Activated CD4-positive, alpha-beta T cell treated with anti-CD3 and anti-CD28 coated beads, Interleukin-2, amount 50 U/mL, for 4 hours (primary cell): ENCODE measurements around the gene ZBTB38.

Experiments
- DNase-seq, 2 experiments: peaks; one replicate each; pipeline ENCODE4 v3.0.0-alpha.2; 2020

The ZBTB38 gene

DNA sequence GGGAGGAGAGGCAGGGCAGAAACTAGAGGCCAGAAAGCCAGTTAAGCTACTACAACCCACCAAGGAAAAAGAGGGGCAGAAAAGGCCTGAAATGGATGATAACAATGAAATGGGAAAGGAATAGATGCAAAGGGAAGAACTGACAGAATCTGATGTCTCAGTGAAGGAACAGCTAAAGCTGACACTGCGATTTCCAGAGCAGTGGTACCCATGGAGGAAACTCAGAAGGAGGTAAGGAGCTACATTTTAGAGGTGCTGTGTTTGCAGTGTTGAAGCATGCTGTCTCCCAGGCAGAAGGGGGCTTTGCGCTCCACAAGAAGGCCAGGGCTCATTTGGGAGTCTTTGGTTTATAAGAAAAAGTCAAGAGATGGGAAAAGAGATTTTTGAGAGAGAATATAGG lies 38.0 kb downstream of the ZBTB38 start:
- DNase-seq: no peak

DNA sequence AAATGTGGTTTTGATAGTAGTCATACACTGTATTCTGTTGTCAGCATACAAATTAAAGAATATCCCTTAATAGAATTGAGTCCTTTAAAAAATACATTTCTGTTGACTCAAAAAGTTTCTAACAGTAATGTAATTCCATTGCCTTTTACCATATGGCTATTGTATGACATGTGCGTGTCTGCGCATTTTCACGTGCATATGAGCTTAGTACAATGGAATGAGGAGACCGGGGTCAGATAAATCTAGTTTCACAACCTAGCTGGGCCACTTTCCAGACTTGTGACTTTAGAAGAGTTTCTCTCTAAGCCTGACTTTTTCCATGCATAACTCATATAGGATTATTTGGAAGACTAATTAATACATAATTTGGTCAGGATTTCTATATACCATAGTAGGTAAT lies 38.7 kb downstream of the ZBTB38 start:
- no peak for DNase-seq

DNA sequence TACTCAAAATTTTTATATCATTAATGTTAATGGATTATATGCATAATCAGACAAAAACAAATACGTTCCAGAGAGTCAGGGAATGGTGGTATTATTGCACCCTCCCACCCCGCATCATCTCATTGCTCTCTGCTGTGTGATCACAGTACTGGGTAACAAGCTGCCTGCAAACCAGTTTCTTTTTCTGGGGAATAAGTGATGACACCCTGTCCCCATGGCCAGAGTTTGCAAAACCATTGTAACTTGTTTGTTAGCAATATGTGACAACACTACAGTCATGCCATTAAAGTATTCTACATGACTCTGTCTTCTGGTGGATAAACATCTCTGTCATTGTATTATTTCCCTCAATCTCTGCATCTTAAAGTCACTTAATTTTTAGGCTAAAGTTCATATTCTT lies 39.5 kb downstream of the ZBTB38 start:
- no peak for DNase-seq

DNA sequence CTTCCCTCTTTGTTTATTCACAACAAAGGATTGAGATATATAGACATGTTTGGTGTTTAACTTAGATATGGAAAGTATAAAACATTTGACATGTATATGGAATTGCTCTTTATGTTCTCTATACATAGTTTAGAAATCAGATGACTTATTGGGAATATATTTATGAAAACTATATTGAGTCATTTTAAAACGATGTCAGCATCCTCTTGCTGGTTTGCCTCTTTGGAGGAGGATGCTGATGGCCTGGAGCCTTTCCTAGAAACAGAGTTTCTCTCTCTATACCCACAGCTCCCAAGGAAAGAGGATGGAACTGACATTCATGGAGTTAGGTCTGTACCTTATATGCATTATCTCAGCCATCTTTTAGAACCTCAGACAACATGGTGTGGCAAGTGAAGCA lies 40.3 kb downstream of the ZBTB38 start:
- DNase-seq: no peak

DNA sequence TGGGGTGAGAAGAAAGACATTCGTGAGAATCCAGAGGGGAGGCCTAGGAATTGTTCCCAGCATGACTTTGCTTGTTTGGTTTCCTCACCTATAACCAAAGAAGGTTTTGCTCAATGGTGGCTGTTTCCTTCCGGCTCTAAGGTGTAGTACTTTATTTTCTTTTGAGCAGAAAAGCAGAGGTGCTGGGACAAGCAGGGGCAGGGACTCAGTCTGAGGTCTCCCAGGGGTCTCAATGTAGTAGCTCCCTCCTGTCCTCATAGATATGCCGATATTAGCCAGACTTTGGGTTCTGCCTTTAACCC lies 41.6 kb downstream of the ZBTB38 start:
- DNase-seq: no peak

DNA sequence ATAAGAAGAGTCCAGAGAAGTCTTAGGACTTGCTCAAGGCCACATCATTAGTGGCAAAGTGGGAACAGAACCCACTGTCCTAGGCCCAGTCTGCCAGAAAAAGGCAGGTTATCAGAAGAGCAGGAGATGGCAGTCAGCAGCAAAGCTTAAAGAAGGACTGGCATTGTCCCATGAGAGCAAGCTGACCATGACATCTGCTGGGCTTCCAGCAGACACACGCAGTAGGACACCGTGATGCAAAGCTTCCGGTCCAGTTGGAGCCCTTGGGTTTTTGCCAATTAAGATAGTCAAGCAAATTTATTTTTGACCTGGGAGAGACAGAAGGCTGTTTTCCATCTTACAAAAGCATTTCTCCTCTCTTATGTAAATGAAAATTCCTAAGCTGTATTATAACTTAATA lies 42.1 kb downstream of the ZBTB38 start:
- DNase-seq: no peak

DNA sequence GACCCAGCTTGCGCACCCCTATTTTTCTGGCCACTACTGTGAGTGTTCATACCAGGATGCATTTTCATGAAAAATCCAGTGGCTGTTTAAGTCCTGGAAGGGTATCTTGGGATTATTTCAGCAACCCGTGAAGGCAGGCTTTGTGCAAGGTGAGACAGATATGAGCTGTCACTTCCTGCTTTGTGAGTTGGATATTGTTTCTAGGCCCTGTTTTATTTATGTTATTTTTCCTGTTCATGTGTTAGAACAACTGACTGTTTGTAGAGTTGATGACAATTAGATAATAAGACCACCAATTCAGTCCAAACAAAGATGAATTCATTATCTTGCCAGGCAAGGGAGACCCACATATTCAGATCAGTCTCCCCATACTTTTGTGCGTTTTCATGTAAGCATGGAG lies 42.5 kb downstream of the ZBTB38 start:
- no peak for DNase-seq

DNA sequence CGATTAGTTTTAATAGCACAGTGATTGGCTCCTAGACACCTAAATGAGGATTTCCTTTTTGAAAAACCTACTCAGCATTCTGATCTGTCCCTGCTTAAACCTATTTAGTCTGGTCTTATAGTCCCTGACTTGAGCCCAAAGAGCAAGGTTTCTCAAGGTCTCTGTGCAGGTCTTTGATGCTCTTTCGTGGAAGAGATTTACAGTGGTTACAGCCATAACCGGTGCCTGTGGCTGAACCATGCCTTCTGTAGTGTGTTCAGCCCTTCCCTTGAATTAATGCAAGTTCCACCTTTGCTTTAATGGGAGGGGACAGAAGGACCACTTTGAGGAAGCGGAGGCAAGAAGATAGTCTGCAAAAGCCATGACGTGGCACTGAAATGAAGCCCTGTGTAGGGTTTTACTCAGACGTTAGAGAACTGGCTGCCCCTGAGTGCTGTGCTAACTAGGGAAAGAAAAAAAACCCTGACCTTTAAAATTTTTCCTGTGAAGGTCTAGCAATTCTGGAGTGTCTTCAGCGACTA lies 43.0 kb downstream of the ZBTB38 start:
- DNase-seq: peak in 1 of 2 experiments; percentile 22

DNA sequence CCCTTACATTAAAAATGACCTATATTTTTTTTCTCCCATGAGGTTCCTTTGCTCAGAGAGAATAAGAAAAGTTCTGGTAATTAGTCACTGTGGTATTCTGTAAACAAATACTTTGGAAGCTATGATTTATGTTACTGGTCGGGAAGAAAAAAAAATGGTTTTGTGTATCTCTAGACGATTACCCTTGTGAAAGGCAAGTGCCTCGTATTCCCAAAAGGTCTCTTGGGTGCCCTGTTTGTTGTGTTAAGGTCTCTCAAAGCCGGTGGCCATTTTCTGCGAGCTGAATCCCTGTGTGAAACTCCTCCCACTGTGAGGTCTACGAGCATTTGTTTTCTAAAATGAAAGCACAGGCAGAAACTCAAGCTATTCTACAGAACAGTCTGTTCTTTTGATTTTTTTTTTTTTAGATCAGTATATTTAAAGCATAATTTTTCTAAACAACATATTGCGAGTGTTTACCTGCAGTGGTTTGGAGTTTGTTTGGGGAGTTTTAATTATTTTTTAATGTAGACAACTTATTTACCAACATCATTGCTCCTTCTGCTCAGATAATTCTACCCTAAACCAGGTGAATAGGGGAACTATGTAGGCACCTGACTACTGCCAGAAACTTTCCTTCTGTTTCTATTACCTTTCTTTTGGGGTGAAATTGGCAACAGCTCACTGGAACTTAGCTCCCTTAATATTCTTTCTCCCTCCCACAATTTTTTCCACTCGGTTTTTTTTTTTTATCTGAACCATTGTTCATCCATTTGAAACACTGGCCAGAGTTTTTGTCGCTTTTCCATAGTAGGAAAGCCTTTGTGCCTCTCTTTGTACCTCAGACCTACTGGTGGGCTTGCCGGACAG lies 44.0 kb downstream of the ZBTB38 start:
- peak; percentile 28 to 34 for DNase-seq

DNA sequence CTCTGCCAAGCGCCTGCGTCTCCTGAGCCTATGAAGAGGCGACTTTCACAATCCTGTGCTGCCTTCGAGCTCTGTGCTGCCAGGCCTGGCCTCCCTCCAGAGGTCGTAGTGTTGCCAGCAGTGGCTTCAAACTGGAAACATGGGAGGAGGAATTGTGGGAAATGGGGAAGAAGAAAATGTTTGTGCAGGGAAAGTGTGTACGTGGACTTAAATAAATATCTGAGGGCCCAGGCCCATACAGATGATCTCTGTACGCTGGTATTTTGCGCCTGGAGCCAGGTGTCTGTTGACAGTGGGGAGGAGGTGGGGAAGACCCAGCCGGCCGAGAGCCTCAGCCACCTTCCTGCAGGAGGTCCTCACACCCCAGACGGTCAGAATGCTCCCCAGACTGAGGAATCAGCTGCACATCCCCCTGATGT lies 44.6 kb downstream of the ZBTB38 start:
- DNase-seq: no peak

DNA sequence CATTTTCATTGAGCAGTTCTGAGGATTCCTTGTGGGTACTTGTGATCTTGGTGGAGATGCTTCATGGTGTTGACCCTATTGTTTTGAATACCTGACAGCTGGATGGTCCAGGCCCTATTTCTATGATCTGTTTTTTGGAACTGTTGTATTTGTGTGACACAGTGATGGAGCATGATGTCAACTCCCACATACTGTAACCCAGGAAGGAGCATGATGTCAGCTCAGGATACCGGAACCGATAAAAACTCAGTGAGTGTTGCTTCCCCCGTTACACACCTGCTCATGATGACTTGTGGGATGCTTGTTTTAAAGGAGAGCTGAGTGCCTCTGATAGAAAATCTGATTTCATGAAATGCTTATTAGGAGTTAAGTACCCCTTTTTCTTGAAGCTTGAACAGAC lies 45.1 kb downstream of the ZBTB38 start:
- DNase-seq: peak in 1 of 2 experiments; percentile 12

DNA sequence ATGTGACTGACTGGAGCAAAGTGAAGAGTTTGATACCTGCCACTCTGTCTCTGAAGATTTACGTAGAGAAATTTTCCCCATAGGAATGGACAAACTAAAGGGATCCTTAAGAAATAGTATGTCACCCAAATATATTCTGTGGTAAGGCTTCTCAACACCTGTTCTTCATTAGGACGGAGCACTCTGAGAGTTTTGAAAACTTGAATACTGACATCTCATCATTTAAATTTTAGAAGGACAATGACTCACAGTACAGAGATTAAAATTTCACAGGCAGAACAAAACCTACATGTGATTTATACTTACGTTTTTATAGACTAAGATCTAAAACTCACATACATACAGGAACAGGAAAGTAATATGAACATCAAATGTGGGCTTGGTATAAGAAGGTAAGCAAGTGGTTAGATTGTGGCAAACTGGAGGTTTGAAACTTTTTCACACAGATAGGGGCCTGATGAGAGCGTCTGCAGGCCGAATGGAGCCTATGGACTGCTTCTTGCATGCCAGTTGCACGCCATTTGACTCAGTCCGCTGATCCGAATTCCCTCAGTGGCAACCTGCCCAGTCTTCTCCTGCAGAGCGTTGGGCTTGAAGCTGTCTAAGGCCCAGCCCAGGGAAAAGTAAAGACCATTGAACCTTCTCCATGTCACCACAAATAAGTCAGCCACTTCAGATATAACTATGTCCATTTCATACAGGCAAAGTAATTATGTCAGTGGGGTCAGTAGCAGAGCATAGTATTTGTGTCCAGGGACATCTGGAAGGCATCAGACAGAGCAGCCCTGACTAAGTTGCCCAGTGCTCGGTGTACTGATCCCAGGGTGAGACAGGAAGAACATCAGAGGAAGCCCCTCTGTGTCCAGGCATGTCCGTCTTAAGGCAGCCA lies 45.7 kb downstream of the ZBTB38 start:
- no peak for DNase-seq

DNA sequence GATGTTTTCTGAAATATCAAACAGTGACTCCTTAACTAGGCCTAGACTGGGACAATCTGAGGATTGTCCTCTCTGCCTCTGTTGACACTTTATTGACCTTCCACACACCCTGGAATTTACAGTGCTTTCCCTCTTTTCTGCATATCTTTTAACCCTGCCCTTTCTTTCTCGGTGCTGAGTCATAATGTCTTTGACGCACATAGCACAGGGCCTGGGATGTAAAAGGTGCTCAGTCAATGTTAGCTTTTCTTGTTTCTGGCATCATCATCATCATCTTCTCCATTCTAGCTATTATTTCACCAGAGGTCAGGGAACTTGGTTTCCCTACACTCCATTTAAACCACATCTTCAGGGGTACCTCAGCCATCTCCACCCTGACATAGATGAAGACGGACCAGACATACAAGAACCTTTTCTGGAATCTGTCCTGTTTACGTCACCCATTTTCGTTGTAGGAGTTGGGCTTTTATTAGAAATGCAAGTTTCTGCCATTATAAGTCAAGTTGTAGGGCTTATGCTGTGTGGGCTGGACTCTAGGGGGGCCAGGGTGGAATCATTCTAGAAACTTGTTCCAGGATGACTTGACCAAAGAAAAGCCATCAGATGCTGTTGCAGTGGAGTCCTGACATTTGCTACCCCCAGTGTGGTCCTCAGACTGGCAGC lies 46.6 kb downstream of the ZBTB38 start:
- DNase-seq: no peak

DNA sequence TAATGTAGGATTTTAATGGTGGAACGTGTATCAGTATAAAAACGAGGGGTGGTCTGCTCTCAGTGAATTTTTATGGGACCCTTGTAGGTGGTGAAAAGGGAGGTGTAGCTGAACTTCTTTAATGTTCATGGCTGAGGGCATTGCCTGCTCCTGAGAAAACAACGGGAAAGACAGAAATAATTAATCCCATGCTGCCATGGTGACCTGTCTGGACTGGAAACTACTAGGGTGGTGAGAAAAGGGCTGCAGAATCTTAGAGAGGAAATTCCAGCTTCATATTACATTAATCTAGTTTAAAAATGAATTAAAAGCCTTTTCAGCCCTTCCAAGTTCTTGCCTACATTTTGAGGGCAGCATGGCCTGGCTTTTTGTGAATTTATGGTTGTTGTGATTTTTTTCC lies 47.6 kb downstream of the ZBTB38 start:
- DNase-seq: no peak
